Esophagus squamous epithelium (tissue), 5 donors: ENCODE measurements around the gene HJV. TPM values are rescaled to one million over a fixed set of nuclear protein-coding genes. Genes with fewer than 3 reads are reported as not detected.
A peak's percentile ranks its signal among the peaks of the same experiment; 100 is the strongest.

Source experiments
- DNase-seq: peaks from one replicate; lab custom pipeline; 2025; lab: John Stamatoyannopoulos, UW
- H3K27ac ChIP-seq, 4 donors: fragments of 200-600 bp; sonication (generic); one replicate each; pipeline ENCODE4 v1.5.1; 2016 to 2019; ENCODE audit warnings: mild to moderate bottlenecking in 1 of 4
- H3K27me3 ChIP-seq, 4 donors: fragments of 200-600 bp; sonication (generic); 1 replicate in 3 of 4; 2 replicates in 1 of 4; pipeline versions ENCODE4 v1.5.1 to v1.6.0; 2017 to 2021; ENCODE audit warnings: antibody characterized with exemption in 1 of 4
- H3K36me3 ChIP-seq, 3 donors: fragments of 200-600 bp; sonication (generic); one replicate each; pipeline ENCODE4 v1.5.1; 2016 to 2019
- H3K4me1 ChIP-seq, 3 donors: fragments of 200-600 bp; sonication (generic); one replicate each; pipeline ENCODE4 v1.5.1; 2017 to 2019
- H3K4me3 ChIP-seq, 4 donors: fragments of 200-600 bp; sonication (generic); 1 replicate in 3 of 4; 2 replicates in 1 of 4; pipeline ENCODE4 v1.5.1; 2016 to 2019; ENCODE audit warnings: mild to moderate bottlenecking in 2 of 4, moderate library complexity in 1 of 4
- H3K9me3 ChIP-seq, 3 donors: fragments of 200-600 bp; sonication (generic); one replicate each; pipeline ENCODE4 v1.5.1; 2016 to 2019
- POLR2A ChIP-seq, 4 donors: fragments of 450-650 bp; IDR thresholded peaks; one replicate each; pipeline ENCODE4 v1.6.1; 2017; ENCODE audit warnings: antibody characterized with exemption in 4 of 4, mild to moderate bottlenecking in 4 of 4, moderate library complexity in 3 of 4
- WGBS, 2 donors: methylation state at CpG; one replicate each; pipeline ENCODE4 v1.1.5; 2018; 5-methylcytosine and 5-hydroxymethylcytosine counted together
- intact Hi-C: fragments of 100-400 bp; cut with DNase I; formaldehyde crosslinking; loops from one replicate; pipeline ENCODE4 v1.15.0; 2022
- total RNA-seq, 4 donors: library from RNA; depleted of rRNA; stranded (reverse); fragments of >200 nt; gene quantifications; one replicate each; pipeline ENCODE4 v1.1.0, GENCODE V29; 2016
- TF ChIP-seq, protein P1 (sequence below), 6 experiments: fragments of 450-650 bp in 4 of 6; fragments of 200-600 bp in 2 of 6; sonication (generic) in 2 of 6; IDR thresholded peaks; one replicate each; pipeline ENCODE4 v1.5.1; 2016 to 2019; ENCODE audit warnings: antibody characterized with exemption in 6 of 6, mild to moderate bottlenecking in 4 of 6, moderate library complexity in 4 of 6
- donor health status: DM: yes; HTN: yes; CAD: no.

HJV gene
- total RNA-seq, 4 donors from 2014 or later, result not detected

GRCh38 chr1:145994391-145995120, 27.0 kb downstream of the HJV start:
- H3K27me3 ChIP-seq, result no peaks in the 10 kb centered on the region
- 13 to 21% methylated on average over 8 to 10 of the region's 10 CpGs for WGBS, 2 donors
- DNase-seq, result no peak
- peaks cover 16 to 34% (median 24%) of the 10 kb centered on the region in 3 donors for H3K36me3 ChIP-seq
- no peaks in the 10 kb centered on the region for H3K9me3 ChIP-seq
- TF ChIP-seq, protein P1, sequence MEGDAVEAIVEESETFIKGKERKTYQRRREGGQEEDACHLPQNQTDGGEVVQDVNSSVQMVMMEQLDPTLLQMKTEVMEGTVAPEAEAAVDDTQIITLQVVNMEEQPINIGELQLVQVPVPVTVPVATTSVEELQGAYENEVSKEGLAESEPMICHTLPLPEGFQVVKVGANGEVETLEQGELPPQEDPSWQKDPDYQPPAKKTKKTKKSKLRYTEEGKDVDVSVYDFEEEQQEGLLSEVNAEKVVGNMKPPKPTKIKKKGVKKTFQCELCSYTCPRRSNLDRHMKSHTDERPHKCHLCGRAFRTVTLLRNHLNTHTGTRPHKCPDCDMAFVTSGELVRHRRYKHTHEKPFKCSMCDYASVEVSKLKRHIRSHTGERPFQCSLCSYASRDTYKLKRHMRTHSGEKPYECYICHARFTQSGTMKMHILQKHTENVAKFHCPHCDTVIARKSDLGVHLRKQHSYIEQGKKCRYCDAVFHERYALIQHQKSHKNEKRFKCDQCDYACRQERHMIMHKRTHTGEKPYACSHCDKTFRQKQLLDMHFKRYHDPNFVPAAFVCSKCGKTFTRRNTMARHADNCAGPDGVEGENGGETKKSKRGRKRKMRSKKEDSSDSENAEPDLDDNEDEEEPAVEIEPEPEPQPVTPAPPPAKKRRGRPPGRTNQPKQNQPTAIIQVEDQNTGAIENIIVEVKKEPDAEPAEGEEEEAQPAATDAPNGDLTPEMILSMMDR (IDR thresholded peaks at IDR 0.05), result no peak
- TF ChIP-seq POLR2A (IDR thresholded peaks at IDR 0.05), result peak in 3 of 4 donors; percentile 4 to 29 (median 7)
- peaks cover 16 to 77% (median 18%) of the 10 kb centered on the region in 3 donors for H3K4me1 ChIP-seq
- intact Hi-C loops, result no loop called here
- peak overlapping the region; percentile 93 to 99 (median 98) for H3K27ac ChIP-seq
- H3K4me3 ChIP-seq, result peak overlapping the region; percentile 57 to 82 (median 78)

GRCh38 chr1:145993618-145994390, 27.7 kb downstream of the HJV start:
- Histone ChIP-seq H3K4me1 (peaks cover 9 to 73% (median 11%) of the 10 kb centered on the region in 3 donors), H3K27me3 (no peaks in the 10 kb centered on the region), H3K4me3 (peak overlapping the region; percentile 57 to 82 (median 78)), H3K9me3 (no peaks in the 10 kb centered on the region), H3K27ac (peak overlapping the region; percentile 93 to 99 (median 98)), H3K36me3 (peaks cover 16 to 34% (median 24%) of the 10 kb centered on the region in 3 donors)
- no peak for TF ChIP-seq POLR2A (IDR thresholded peaks at IDR 0.05)
- TF ChIP-seq, protein P1 (IDR thresholded peaks at IDR 0.05), result peak in 1 of 6 experiments; percentile 8
- intact Hi-C loops, result no loop called here
- 17 to 27% methylated on average over 5 to 6 of the region's 6 CpGs for WGBS, 2 donors
- DNase-seq, result no peak

DNA sequence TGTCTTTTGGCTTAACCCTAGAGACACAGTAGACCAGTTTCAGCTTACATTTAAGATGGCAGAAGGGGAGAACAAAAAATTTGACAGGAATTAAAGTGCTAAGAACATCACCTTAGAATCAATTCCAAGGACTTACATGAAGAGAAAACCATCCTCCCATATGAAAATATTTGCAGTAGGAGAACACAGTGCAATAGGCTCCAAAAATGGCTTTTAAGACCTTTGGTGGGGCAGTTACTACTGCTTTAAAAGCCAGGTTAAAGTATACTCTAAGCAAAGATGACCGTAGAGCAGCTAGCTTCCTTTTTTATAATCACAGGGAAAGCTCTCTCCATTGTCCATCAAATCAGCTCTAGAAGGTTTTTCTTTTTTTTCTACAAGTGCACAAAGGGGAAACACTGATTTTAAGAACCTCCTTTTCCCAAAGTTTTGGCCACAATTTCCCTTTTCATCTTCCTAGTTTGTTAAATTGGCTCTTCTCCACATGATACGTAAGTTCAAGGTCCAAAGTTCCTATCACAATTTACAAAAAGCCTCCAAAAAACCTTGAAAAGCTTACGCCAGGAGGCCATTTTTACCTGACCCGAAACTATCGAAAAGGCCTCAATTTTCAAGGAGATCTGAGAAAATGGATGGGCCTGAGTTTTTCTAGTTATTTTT, 28.4 kb downstream of the HJV start:
- no peaks in the 10 kb centered on the region for H3K9me3 ChIP-seq
- peak overlapping the region; percentile 93 to 99 (median 98) for H3K27ac ChIP-seq
- WGBS, 2 donors, result 47 to 53% methylated on average over 5 of the region's 5 CpGs
- peaks cover 7 to 73% (median 7%) of the 10 kb centered on the region in 3 donors for H3K4me1 ChIP-seq
- DNase-seq, result no peak
- H3K4me3 ChIP-seq, result peak overlapping the region; percentile 57 to 82 (median 78)
- peaks cover 16 to 34% (median 24%) of the 10 kb centered on the region in 3 donors for H3K36me3 ChIP-seq
- H3K27me3 ChIP-seq, result no peaks in the 10 kb centered on the region
- TF ChIP-seq, protein P1 (IDR thresholded peaks at IDR 0.05), result no peak
- peak in 1 of 4 donors; percentile 3 for TF ChIP-seq POLR2A (IDR thresholded peaks at IDR 0.05)
- intact Hi-C loops, result no loop called here

DNA sequence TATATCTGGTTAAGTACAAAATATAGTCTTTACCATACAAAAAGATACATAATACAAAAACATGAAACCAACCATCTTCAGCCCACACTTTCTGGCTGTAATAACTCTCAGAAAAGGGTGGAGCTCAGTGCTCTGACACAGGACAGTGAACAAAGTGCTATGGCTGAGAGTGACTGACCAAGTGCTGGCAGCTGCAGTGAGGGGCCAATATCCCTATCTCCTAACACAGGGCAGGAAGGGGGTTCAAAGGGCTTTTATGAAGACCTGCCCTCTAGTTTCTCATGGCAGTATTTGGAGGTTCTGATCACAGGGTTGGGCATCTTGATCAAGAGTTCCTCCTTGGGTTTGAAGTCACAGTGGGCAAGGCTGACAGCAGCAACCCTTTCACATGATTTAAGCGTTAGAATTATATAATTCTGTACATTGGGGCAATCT, 29.0 kb downstream of the HJV start:
- H3K4me1 ChIP-seq, result peaks cover 6 to 73% (median 7%) of the 10 kb centered on the region in 3 donors
- TF ChIP-seq POLR2A (IDR thresholded peaks at IDR 0.05), result peak in 2 of 4 donors; percentile 29 to 41
- TF ChIP-seq, protein P1 (IDR thresholded peaks at IDR 0.05), result no peak
- H3K36me3 ChIP-seq, result peaks cover 16 to 34% (median 24%) of the 10 kb centered on the region in 3 donors
- intact Hi-C loops, result no loop called here
- H3K27me3 ChIP-seq, result no peaks in the 10 kb centered on the region
- peak overlapping the region; percentile 85 to 99 (median 95) for H3K27ac ChIP-seq
- 33 to 56% methylated on average over 1 of the region's 1 CpG for WGBS, 2 donors
- DNase-seq, result no peak
- no peaks in the 10 kb centered on the region for H3K9me3 ChIP-seq
- peak overlapping the region; percentile 57 to 82 (median 78) for H3K4me3 ChIP-seq
